NT2/D1 (cell line): ENCODE results near the gene SOX5.

Experiments
- DNase-seq: peaks from one replicate; pipeline ENCODE4 v3.0.0-alpha.2; 2011; ENCODE audit warnings: low read depth, low spot score
- H3K27me3 ChIP-seq: 2 replicates; pipeline ENCODE4 v1.6.0; 2011; ENCODE audit warnings: mild to moderate bottlenecking; ENCODE audit not compliant: insufficient read length, insufficient read depth
- H3K36me3 ChIP-seq: 2 replicates; pipeline ENCODE4 v1.6.1; 2011; ENCODE audit warnings: mild to moderate bottlenecking, low read length, mixed read lengths; ENCODE audit not compliant: insufficient read depth, insufficient read length
- H3K4me1 ChIP-seq: 2 replicates; pipeline ENCODE4 v1.5.1; 2011; ENCODE audit not compliant: insufficient read depth, insufficient read length
- H3K4me3 ChIP-seq: 2 replicates; pipeline ENCODE4 v1.5.1; 2011; ENCODE audit warnings: low read depth; ENCODE audit not compliant: insufficient read length
- H3K9ac ChIP-seq: 2 replicates; pipeline ENCODE4 v1.6.0; 2011; ENCODE audit warnings: low read depth; ENCODE audit not compliant: insufficient read length
- H3K9me3 ChIP-seq: 2 replicates; pipeline ENCODE4 v1.5.1; 2011; ENCODE audit warnings: mild to moderate bottlenecking, low read length; ENCODE audit not compliant: insufficient read depth
- SUZ12 ChIP-seq: IDR thresholded peaks from 2 replicates; pipeline ENCODE4 v1.6.1; 2011; ENCODE audit not compliant: insufficient read length, insufficient read depth; ENCODE audit errors: extremely low read depth
- YY1 ChIP-seq: IDR thresholded peaks from 2 replicates; pipeline ENCODE4 v1.6.1; 2011; ENCODE audit not compliant: insufficient read length, insufficient read depth
- ZNF274 ChIP-seq: IDR thresholded peaks from 2 replicates; pipeline ENCODE4 v1.6.1; 2011; ENCODE audit warnings: mild to moderate bottlenecking, low read depth, low read length

SOX5 gene

GRCh38 chr12:23950775-23951451, 1.4 kb upstream of the SOX5 start:
- no peaks in the 10 kb centered on the region for H3K9me3 ChIP-seq
- H3K4me3 ChIP-seq, result peak overlapping the region; percentile 42
- peaks cover 31% of the 10 kb centered on the region for H3K27me3 ChIP-seq
- no peak for TF ChIP-seq ZNF274
- no peak for TF ChIP-seq YY1
- TF ChIP-seq SUZ12, result no peak
- peak overlapping the region; percentile 21 for H3K9ac ChIP-seq
- no peaks in the 10 kb centered on the region for H3K4me1 ChIP-seq
- DNase-seq, result peak; percentile 27
- H3K36me3 ChIP-seq, result no peaks in the 10 kb centered on the region

DNA sequence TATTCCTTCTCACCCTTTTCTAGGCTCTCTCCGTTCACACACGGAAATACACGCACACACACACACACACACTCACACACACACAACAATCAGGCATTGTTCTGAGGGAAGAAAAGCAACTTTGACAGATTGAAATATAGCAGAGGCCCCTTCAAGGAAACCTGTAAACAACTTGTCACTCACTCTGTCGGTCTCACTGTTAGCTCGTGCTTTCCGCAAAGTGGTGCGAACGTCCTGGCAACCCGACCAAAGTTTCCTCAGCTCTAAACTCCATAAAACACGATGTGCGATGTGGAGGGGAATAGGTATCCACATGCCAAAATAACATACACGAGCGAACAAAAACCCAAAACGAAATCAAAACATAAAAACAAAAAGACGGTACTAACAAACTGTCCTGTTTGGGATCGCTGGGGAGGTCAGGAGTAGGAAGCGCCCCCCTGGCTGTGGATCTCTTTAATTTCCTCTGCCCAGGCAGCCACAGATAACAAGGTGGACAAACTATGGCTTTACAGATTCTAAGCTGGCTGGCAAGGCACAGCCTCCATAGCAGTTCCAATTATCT, 822 bp upstream of the SOX5 start:
- TF ChIP-seq ZNF274 (no peak), SUZ12 (no peak), YY1 (no peak)
- no peaks in the 10 kb centered on the region for H3K4me1 ChIP-seq
- H3K9ac ChIP-seq, result peak overlapping the region; percentile 12
- H3K4me3 ChIP-seq, result peak overlapping the region; percentile 42
- no peaks in the 10 kb centered on the region for H3K9me3 ChIP-seq
- peak; percentile 40 for DNase-seq
- H3K27me3 ChIP-seq, result peaks cover 31% of the 10 kb centered on the region
- H3K36me3 ChIP-seq, result no peaks in the 10 kb centered on the region

GRCh38 chr12:23948291-23948690, 1.2 kb downstream of the SOX5 start:
- Histone ChIP-seq H3K9ac (no peak overlapping the region), H3K36me3 (no peaks in the 10 kb centered on the region), H3K4me3 (no peak overlapping the region), H3K4me1 (no peaks in the 10 kb centered on the region), H3K9me3 (no peaks in the 10 kb centered on the region), H3K27me3 (peaks cover 31% of the 10 kb centered on the region)
- no peak for DNase-seq
- TF ChIP-seq SUZ12 (no peak), ZNF274 (no peak), YY1 (no peak)

GRCh38 chr12:23947395-23947794, 2.1 kb downstream of the SOX5 start:
- no peaks in the 10 kb centered on the region for H3K4me1 ChIP-seq
- no peak overlapping the region for H3K4me3 ChIP-seq
- no peak for TF ChIP-seq YY1
- TF ChIP-seq SUZ12, result no peak
- no peak for TF ChIP-seq ZNF274
- H3K27me3 ChIP-seq, result peaks cover 31% of the 10 kb centered on the region
- DNase-seq, result no peak
- H3K9ac ChIP-seq, result no peak overlapping the region
- no peaks in the 10 kb centered on the region for H3K9me3 ChIP-seq
- no peaks in the 10 kb centered on the region for H3K36me3 ChIP-seq

DNA sequence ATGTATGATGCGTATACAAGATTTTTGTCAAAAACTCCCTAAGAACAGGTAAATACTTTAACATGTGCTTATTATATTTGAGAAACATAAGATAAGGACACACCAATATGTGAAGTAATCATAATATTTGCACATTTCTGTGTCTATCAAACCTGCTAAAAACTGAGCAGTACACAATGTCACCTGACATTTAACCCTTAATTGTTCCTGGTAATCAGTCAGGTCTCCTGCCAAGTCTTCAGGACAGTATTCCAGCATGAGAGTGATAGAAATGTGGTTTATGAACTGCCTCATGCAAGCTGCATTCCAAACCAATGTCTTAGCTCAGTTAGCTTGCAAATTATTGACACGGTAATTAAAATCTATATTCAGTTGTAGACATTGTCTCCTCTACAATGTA, 4.2 kb downstream of the SOX5 start:
- no peaks in the 10 kb centered on the region for H3K9me3 ChIP-seq
- peaks cover 21% of the 10 kb centered on the region for H3K27me3 ChIP-seq
- H3K4me1 ChIP-seq, result no peaks in the 10 kb centered on the region
- H3K9ac ChIP-seq, result no peak overlapping the region
- no peaks in the 10 kb centered on the region for H3K36me3 ChIP-seq
- no peak for DNase-seq
- TF ChIP-seq SUZ12, result no peak
- TF ChIP-seq ZNF274, result no peak
- no peak for TF ChIP-seq YY1
- no peak overlapping the region for H3K4me3 ChIP-seq

- no peaks in the 10 kb centered on the region for H3K4me1 ChIP-seq
- no peaks in the 10 kb centered on the region for H3K9me3 ChIP-seq
- DNase-seq, result no peak
- no peak overlapping the region for H3K9ac ChIP-seq
- no peak overlapping the region for H3K4me3 ChIP-seq
- TF ChIP-seq SUZ12, result no peak
- no peak for TF ChIP-seq YY1
- no peak for TF ChIP-seq ZNF274
- H3K27me3 ChIP-seq, result peaks cover 12% of the 10 kb centered on the region
- no peaks in the 10 kb centered on the region for H3K36me3 ChIP-seq
Observed at GRCh38 chr12:23944067-23944466, 5.4 kb downstream of the SOX5 start.

GRCh38 chr12:23942841-23943240, 6.6 kb downstream of the SOX5 start:
- no peak overlapping the region for H3K9ac ChIP-seq
- no peaks in the 10 kb centered on the region for H3K27me3 ChIP-seq
- DNase-seq, result no peak
- no peaks in the 10 kb centered on the region for H3K4me1 ChIP-seq
- H3K4me3 ChIP-seq, result no peak overlapping the region
- TF ChIP-seq YY1 (no peak), ZNF274 (no peak), SUZ12 (no peak)
- no peaks in the 10 kb centered on the region for H3K36me3 ChIP-seq
- no peaks in the 10 kb centered on the region for H3K9me3 ChIP-seq
